Activated B cell treated with CpG ODN at 0.5 μM for 24 hours (primary cell): Measurements from ENCODE around the gene ZNF25. TPM values are rescaled to one million over a fixed set of nuclear protein-coding genes. Genes with fewer than 3 reads are reported as not detected.
"Not testable (repeated sequence)": the region's sequence is repeated elsewhere in the genome, so short reads cannot be mapped to it uniquely, and the experiment has no call there.

ENCODE experiments used
- ATAC-seq: fragments of 200-7000 bp; cut with Tn5 transposase; one replicate; pipeline ENCODE4 v1.10.0; 2021; ENCODE audit warnings: low read depth, mild to moderate bottlenecking, moderate library complexity
- CTCF ChIA-PET: fragments of 350-600 bp; sonication (Branson Sonifier 250); formaldehyde crosslinking; loops from one replicate; lab custom pipeline; 2021; ENCODE audit warnings: antibody characterized with exemption; lab: Charles Lee
- POLR2A ChIA-PET: fragments of 350-600 bp; sonication (Branson Sonifier 250); formaldehyde crosslinking; loops from one replicate; lab custom pipeline; 2021; ENCODE audit warnings: antibody characterized with exemption; lab: Charles Lee
- DNase-seq: peaks from one replicate; pipeline ENCODE4 v3.0.0; 2022
- H3K27ac Mint-ChIP-seq: one replicate; pipeline ENCODE4 v1.8.0; 2020; ENCODE audit warnings: mixed read lengths
- H3K27me3 Mint-ChIP-seq: one replicate; pipeline ENCODE4 v1.8.0; 2021; ENCODE audit warnings: mixed read lengths
- H3K36me3 Mint-ChIP-seq: one replicate; pipeline ENCODE4 v1.8.0; 2021; ENCODE audit warnings: low read depth, mixed read lengths
- H3K4me1 Mint-ChIP-seq: one replicate; pipeline ENCODE4 v1.8.0; 2021; ENCODE audit warnings: mixed read lengths
- H3K4me3 Mint-ChIP-seq: one replicate; pipeline ENCODE4 v1.8.0; 2020; ENCODE audit warnings: mild to moderate bottlenecking, mixed read lengths
- H3K9me3 Mint-ChIP-seq: one replicate; pipeline ENCODE4 v1.8.0; 2020; ENCODE audit warnings: mixed read lengths
- intact Hi-C: fragments of 100-400 bp; cut with micrococcal nuclease; formaldehyde crosslinking; loops from one replicate; pipeline ENCODE4 v1.15.1; 2024
- total RNA-seq: library from RNA; stranded (reverse); gene quantifications from 2 replicates; pipeline ENCODE4 v1.2.3, GENCODE V29; 2022
- TF ChIP-seq, protein P1 (sequence below): fragments of 200-600 bp; IDR thresholded peaks from one replicate; pipeline ENCODE4 v1.8.0; 2022; ENCODE audit warnings: antibody characterized with exemption, mild to moderate bottlenecking

ZNF25 gene
- total RNA-seq, 1 donor from 2014 or later = 3.5 TPM

DNA sequence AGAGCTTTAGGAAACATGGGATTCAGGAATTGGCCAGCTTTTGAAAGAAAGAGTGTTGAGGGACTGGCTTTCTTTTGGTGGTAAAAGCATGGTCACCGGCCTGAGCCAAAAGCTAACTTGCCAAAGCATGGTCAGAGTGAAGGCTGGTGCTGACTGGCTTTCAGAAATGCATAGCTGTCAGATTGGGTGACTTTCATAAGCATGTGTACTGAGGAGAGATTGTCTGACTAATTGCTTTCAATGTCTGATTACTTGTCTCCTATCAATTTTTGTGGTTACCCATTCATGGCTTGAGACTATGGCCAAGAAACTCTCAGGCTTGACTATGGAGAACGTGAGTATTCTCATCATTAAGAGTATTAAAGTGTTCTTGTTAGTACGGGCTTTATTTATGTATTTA is 28.2 kb downstream of the ZNF25 start:
- CTCF ChIA-PET = no interaction called here
- no peak overlapping the region for H3K27ac Mint-ChIP-seq
- H3K4me3 Mint-ChIP-seq = no peak overlapping the region
- peaks cover 12% of the 10 kb centered on the region for H3K9me3 Mint-ChIP-seq
- H3K27me3 Mint-ChIP-seq = no peaks in the 10 kb centered on the region
- peaks cover 37% of the 10 kb centered on the region for H3K36me3 Mint-ChIP-seq
- TF ChIP-seq, protein P1, sequence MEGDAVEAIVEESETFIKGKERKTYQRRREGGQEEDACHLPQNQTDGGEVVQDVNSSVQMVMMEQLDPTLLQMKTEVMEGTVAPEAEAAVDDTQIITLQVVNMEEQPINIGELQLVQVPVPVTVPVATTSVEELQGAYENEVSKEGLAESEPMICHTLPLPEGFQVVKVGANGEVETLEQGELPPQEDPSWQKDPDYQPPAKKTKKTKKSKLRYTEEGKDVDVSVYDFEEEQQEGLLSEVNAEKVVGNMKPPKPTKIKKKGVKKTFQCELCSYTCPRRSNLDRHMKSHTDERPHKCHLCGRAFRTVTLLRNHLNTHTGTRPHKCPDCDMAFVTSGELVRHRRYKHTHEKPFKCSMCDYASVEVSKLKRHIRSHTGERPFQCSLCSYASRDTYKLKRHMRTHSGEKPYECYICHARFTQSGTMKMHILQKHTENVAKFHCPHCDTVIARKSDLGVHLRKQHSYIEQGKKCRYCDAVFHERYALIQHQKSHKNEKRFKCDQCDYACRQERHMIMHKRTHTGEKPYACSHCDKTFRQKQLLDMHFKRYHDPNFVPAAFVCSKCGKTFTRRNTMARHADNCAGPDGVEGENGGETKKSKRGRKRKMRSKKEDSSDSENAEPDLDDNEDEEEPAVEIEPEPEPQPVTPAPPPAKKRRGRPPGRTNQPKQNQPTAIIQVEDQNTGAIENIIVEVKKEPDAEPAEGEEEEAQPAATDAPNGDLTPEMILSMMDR = no peak
- intact Hi-C loops = no loop called here
- no peak for DNase-seq
- no peak for ATAC-seq
- POLR2A ChIA-PET = no interaction called here
- no peaks in the 10 kb centered on the region for H3K4me1 Mint-ChIP-seq

DNA sequence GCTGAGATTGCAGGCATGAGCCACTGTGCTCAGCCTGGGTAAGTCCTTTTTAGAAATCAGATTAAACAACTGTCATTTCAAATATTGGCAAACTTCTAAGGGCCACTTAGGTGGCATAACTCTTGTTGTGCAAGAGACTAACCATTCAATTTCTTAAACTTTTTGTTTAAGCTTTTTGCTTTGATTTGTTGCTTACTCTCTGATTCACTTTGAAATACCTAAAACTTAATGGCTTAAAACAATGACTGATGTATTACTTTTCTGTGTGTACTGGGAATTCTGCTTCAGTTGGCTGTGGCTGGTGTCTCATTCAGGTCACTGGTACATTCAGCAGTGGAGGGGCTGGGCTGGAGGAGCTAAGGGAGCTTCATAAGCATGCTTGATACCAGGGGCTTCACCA is 28.9 kb downstream of the ZNF25 start:
- ChIA-PET CTCF (no interaction called here), POLR2A (no interaction called here)
- H3K9me3 Mint-ChIP-seq = peaks cover 6% of the 10 kb centered on the region
- DNase-seq = no peak
- H3K27me3 Mint-ChIP-seq = no peaks in the 10 kb centered on the region
- ATAC-seq = no peak
- peaks cover 30% of the 10 kb centered on the region for H3K36me3 Mint-ChIP-seq
- H3K4me3 Mint-ChIP-seq = no peak overlapping the region
- intact Hi-C loops = no loop called here
- H3K27ac Mint-ChIP-seq = no peak overlapping the region
- TF ChIP-seq, protein P1 = no peak
- H3K4me1 Mint-ChIP-seq = no peaks in the 10 kb centered on the region

GRCh38 chr10:37937864-37938263 is 38.6 kb downstream of the ZNF25 start:
- H3K9me3 Mint-ChIP-seq = no peaks in the 10 kb centered on the region
- intact Hi-C loops = no loop called here
- no peaks in the 10 kb centered on the region for H3K4me1 Mint-ChIP-seq
- no peaks in the 10 kb centered on the region for H3K27me3 Mint-ChIP-seq
- no peak overlapping the region for H3K27ac Mint-ChIP-seq
- no peaks in the 10 kb centered on the region for H3K36me3 Mint-ChIP-seq
- ChIA-PET POLR2A (no interaction called here), CTCF (no interaction called here)
- DNase-seq (no peak), ATAC-seq (no peak)
- no peak overlapping the region for H3K4me3 Mint-ChIP-seq
- TF ChIP-seq, protein P1 = no peak

GRCh38 chr10:37934791-37935190 is 41.7 kb downstream of the ZNF25 start:
- POLR2A ChIA-PET = no interaction called here
- H3K27ac Mint-ChIP-seq = no peak overlapping the region
- H3K27me3 Mint-ChIP-seq = no peaks in the 10 kb centered on the region

DNA sequence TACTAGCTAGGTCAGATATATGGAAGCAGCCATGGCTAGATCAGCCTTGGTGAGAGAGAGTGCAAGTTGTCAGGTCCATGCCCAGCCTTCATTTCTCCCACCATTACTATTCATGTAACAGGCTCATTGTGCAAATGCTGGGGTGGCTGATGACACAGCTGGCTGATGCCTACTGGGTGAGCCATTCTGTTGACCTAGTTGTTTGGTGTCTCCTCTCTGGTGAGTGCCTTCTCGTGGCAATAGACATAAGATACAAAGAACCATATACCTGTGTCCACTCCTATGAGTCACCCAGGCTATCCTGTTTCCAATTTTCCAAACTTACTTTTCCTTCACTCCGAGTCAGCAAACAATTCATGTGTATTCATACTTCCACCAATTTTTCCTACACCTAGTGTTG is 46.0 kb downstream of the ZNF25 start:
- Mint-ChIP-seq H3K9me3 (no peaks in the 10 kb centered on the region), H3K36me3 (no peaks in the 10 kb centered on the region), H3K27me3 (no peaks in the 10 kb centered on the region), H3K4me1 (no peaks in the 10 kb centered on the region), H3K27ac (no peak overlapping the region), H3K4me3 (no peak overlapping the region)
- ChIA-PET POLR2A (no interaction called here), CTCF (no interaction called here)
- DNase-seq (no peak), ATAC-seq (no peak)
- TF ChIP-seq, protein P1 = no peak
- intact Hi-C loops = no loop called here

More at GRCh38 chr10:37934791-37935190, 41.7 kb downstream of the ZNF25 start:
- intact Hi-C loops = no loop called here
- H3K4me1 Mint-ChIP-seq = no peaks in the 10 kb centered on the region
- no peaks in the 10 kb centered on the region for H3K36me3 Mint-ChIP-seq
- no peak overlapping the region for H3K4me3 Mint-ChIP-seq
- CTCF ChIA-PET = no interaction called here
- TF ChIP-seq, protein P1 = no peak
- DNase-seq = no peak
- no peak for ATAC-seq
- H3K9me3 Mint-ChIP-seq = no peaks in the 10 kb centered on the region

GRCh38 chr10:37908165-37908564 is 68.3 kb downstream of the ZNF25 start:
- POLR2A ChIA-PET, H3K4me1 Mint-ChIP-seq, H3K27ac Mint-ChIP-seq, intact Hi-C loops, H3K4me3 Mint-ChIP-seq, H3K9me3 Mint-ChIP-seq, DNase-seq, CTCF ChIA-PET, H3K36me3 Mint-ChIP-seq, H3K27me3 Mint-ChIP-seq, ATAC-seq: not testable (repeated sequence)
